H1 (cell line): ENCODE measurements around the gene OSBPL5. TPM values are rescaled to one million over a fixed set of nuclear protein-coding genes. Genes with fewer than 3 reads are reported as not detected.

ENCODE experiments used
- HDAC2 ChIP-seq, 2 experiments: fragments of 300-600 bp in 1 of 2; sonication (generic) in 1 of 2; IDR thresholded peaks; 2 replicates each; pipeline ENCODE4 v1.6.1; 2011 to 2012; ENCODE audit warnings: low read depth in 2 of 2, low read length in 2 of 2, mild to moderate bottlenecking in 2 of 2, moderate library complexity in 2 of 2, borderline replicate concordance in 1 of 2, inconsistent platforms in 1 of 2
- NRF1 ChIP-seq: IDR thresholded peaks from 2 replicates; pipeline ENCODE4 v1.6.1; 2011; ENCODE audit warnings: mild to moderate bottlenecking, low read depth, low read length, improper control_type of control experiment
- TCF12 ChIP-seq: IDR thresholded peaks from 2 replicates; pipeline ENCODE4 v1.6.1; 2011; ENCODE audit warnings: low read depth, mild to moderate bottlenecking, low read length
- polyA plus RNA-seq, 7 experiments: library from polyadenylated mRNA; depleted of rRNA in 3 of 7; stranded (reverse) in 5 of 7; unstranded in 2 of 7; fragments of >200 nt in 5 of 7; fragments of 200-250 nt in 2 of 7; gene quantifications; 1 replicate in 5 of 7; 2 replicates in 1 of 7; 4 replicates in 1 of 7; pipeline versions ENCODE4 v1.2.1 to v1.2.3, GENCODE V29; 2011 to 2013; ENCODE audit warnings: missing spikeins in 2 of 7, mixed read lengths in 2 of 7
- total RNA-seq: library from RNA; stranded (reverse); fragmentation: NEBNext Ultra II Directional; extraction: Animal tissue kit (Norgen Biotek cat#: 25700); gene quantifications from 2 replicates; pipeline ENCODE4 v1.2.1, GENCODE V29; 2021

OSBPL5 gene
- total and polyA plus RNA-seq, 2 of the 8 experiments (the other 6 are each of a cell fraction or from before 2014, with no cell fraction given): 3.4 to 9.9 TPM

- TF ChIP-seq HDAC2 (IDR thresholded peaks at IDR 0.05; ENCODE audit: borderline replicate concordance in 1 of 2, low read depth in 2 of 2, low read length in 2 of 2) (no peak), NRF1 (no peak), TCF12 (no peak)
- TF ChIP-seq, all 59 proteins: peak for 0
Measured at GRCh38 chr11:3111919-3112690, 53.0 kb downstream of the OSBPL5 start (continued).
